Neural cell (in vitro differentiated cells): Measurements from ENCODE around the gene RASEF. TPM values are rescaled to one million over a fixed set of nuclear protein-coding genes. Genes with fewer than 3 reads are reported as not detected.

Experiments used
- H2AFZ ChIP-seq: fragments of 200-600, 300-800 bp; sonication (generic), shearing (Covaris generic); 2 replicates; pipeline ENCODE4 v1.6.0; 2014; ENCODE audit warnings: low read depth, mild to moderate bottlenecking, antibody characterized with exemption, low read length, moderate library complexity
- H3F3A ChIP-seq: fragments of 200-600 bp; shearing (Covaris generic); 2 replicates; pipeline ENCODE4 v1.6.1; 2016; ENCODE audit warnings: mild to moderate bottlenecking, moderate library complexity, mixed read lengths, antibody characterized with exemption, low read length; ENCODE audit not compliant: insufficient read depth, poor library complexity, severe bottlenecking
- H3K27ac ChIP-seq: fragments of 200-600, 300-800 bp; sonication (generic), shearing (Covaris generic); 2 replicates; pipeline ENCODE4 v1.5.1; 2014; ENCODE audit warnings: mild to moderate bottlenecking, low read length, moderate library complexity
- H3K27me3 ChIP-seq: fragments of 300-800, 200-600 bp; sonication (generic), shearing (Covaris generic); 2 replicates; pipeline ENCODE4 v1.6.0; 2014; ENCODE audit warnings: mild to moderate bottlenecking, low read depth, low read length, moderate library complexity; ENCODE audit not compliant: insufficient read depth
- H3K36me3 ChIP-seq: fragments of 300-800, 200-600 bp; sonication (generic), shearing (Covaris generic); 2 replicates; pipeline ENCODE4 v1.5.1; 2014; ENCODE audit warnings: mild to moderate bottlenecking, antibody characterized with exemption, low read length, moderate library complexity; ENCODE audit not compliant: insufficient read depth
- H3K4me2 ChIP-seq: fragments of 300-800, 200-600 bp; sonication (generic), shearing (Covaris generic); 2 replicates; pipeline ENCODE4 v1.6.0; 2014; ENCODE audit warnings: mild to moderate bottlenecking, low read length
- H3K4me3 ChIP-seq: fragments of 300-800, 200-600 bp; sonication (generic), shearing (Covaris generic); 2 replicates; pipeline ENCODE4 v1.5.1; 2014; ENCODE audit warnings: mild to moderate bottlenecking, low read length, moderate library complexity
- H3K79me2 ChIP-seq: fragments of 200-600 bp; shearing (Covaris generic); replicated peaks from 2 replicates; pipeline ENCODE4 v1.6.0; 2014; ENCODE audit warnings: mild to moderate bottlenecking, low read length, moderate library complexity; ENCODE audit not compliant: insufficient read depth
- H3K9ac ChIP-seq: fragments of 300-800, 200-600 bp; sonication (generic), shearing (Covaris generic); 2 replicates; pipeline ENCODE4 v1.6.1; 2016; ENCODE audit warnings: mild to moderate bottlenecking, low read length, mixed read lengths
- H3K9me2 ChIP-seq: fragments of 200-600 bp; shearing (Covaris generic); 2 replicates; pipeline ENCODE4 v1.6.1; 2016; ENCODE audit warnings: mild to moderate bottlenecking, low read length, mixed read lengths; ENCODE audit not compliant: insufficient read depth
- H3K9me3 ChIP-seq: fragments of 200-600, 300-800 bp; sonication (generic), shearing (Covaris generic); 2 replicates; pipeline ENCODE4 v1.6.1; 2016; ENCODE audit warnings: mild to moderate bottlenecking, mixed run types, low read length, moderate library complexity, mixed read lengths
- H4K20me1 ChIP-seq: fragments of 200-600 bp; shearing (Covaris generic); 2 replicates; pipeline ENCODE4 v1.6.1; 2016; ENCODE audit warnings: mild to moderate bottlenecking, mixed run types; ENCODE audit not compliant: insufficient read depth
- EP300 ChIP-seq: fragments of 450-650 bp; conservative IDR thresholded peaks from 2 replicates; pipeline ENCODE4 v1.6.1; 2014; ENCODE audit warnings: antibody characterized with exemption, mild to moderate bottlenecking, moderate library complexity; ENCODE audit not compliant: poor library complexity, severe bottlenecking
- EZH2 ChIP-seq: fragments of 200-600, 300-800 bp; shearing (Covaris generic), sonication (generic); IDR thresholded peaks from 2 replicates; pipeline ENCODE4 v1.6.1; 2014; ENCODE audit warnings: antibody characterized with exemption, low read length, borderline replicate concordance, mild to moderate bottlenecking; ENCODE audit not compliant: insufficient read depth, poor library complexity, severe bottlenecking
- MXI1 ChIP-seq: fragments of 450-650 bp; conservative IDR thresholded peaks from 2 replicates; pipeline ENCODE4 v1.6.1; 2014; ENCODE audit warnings: antibody characterized with exemption, mild to moderate bottlenecking; ENCODE audit not compliant: poor library complexity, severe bottlenecking
- POLR2AphosphoS5 ChIP-seq: IDR thresholded peaks from 2 replicates; pipeline ENCODE4 v1.6.1; 2012
- RAD21 ChIP-seq: fragments of 450-650 bp; conservative IDR thresholded peaks from 2 replicates; pipeline ENCODE4 v1.6.1; 2014; ENCODE audit warnings: antibody characterized with exemption, mild to moderate bottlenecking, moderate library complexity
- SMC3 ChIP-seq: fragments of 450-650 bp; conservative IDR thresholded peaks from 2 replicates; pipeline ENCODE4 v1.6.1; 2014; ENCODE audit warnings: antibody characterized with exemption, mild to moderate bottlenecking, moderate library complexity; ENCODE audit not compliant: poor library complexity
- TAF1 ChIP-seq: IDR thresholded peaks from 2 replicates; pipeline ENCODE4 v1.6.1; 2012; ENCODE audit warnings: low read depth
- polyA plus RNA-seq: library from polyadenylated mRNA; depleted of rRNA; stranded (reverse); fragments of >200 nt; gene quantifications from 2 replicates; pipeline ENCODE4 v1.2.3, GENCODE V29; 2014
- TF ChIP-seq, protein P1 (sequence below): IDR thresholded peaks from 2 replicates; pipeline ENCODE4 v1.6.1; 2012; ENCODE audit warnings: borderline replicate concordance
- TF ChIP-seq, protein P2 (sequence below): fragments of 450-650 bp; IDR thresholded peaks from 2 replicates; pipeline ENCODE4 v1.5.1; 2014; ENCODE audit warnings: antibody characterized with exemption, mild to moderate bottlenecking, moderate library complexity; ENCODE audit not compliant: poor library complexity, severe bottlenecking

RASEF gene
- polyA plus RNA-seq, 1 donor from 2014 or later, result 0.12 TPM

DNA sequence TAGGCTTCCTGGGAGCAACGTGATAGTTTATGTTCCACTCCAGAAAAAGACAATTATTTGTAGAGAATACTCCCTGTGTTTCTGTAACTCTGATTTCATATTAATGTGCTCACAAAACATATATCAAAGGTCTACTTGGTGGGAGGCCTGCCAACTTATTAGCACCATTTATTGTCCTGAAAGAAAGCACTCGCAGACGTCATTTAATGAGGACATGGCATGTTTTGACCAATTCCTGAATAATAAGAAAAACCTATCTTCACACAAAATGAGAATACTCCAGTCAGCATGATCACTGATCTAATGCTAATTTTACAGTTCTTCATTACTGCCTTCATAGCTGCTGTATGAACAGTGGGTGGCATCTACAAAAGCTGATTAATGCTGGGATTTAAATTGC lies 46.4 kb upstream of the RASEF start:
- no peaks in the 10 kb centered on the region for H3K36me3 ChIP-seq
- H3F3A ChIP-seq, result no peaks in the 10 kb centered on the region
- no peak overlapping the region for H3K4me2 ChIP-seq
- no peak overlapping the region for H2AFZ ChIP-seq
- H3K79me2 ChIP-seq, result no peaks in the 10 kb centered on the region
- no peaks in the 10 kb centered on the region for H3K9me3 ChIP-seq
- TF ChIP-seq MXI1, result no peak
- TF ChIP-seq SMC3, result no peak
- no peak for TF ChIP-seq TAF1
- TF ChIP-seq, protein P1, sequence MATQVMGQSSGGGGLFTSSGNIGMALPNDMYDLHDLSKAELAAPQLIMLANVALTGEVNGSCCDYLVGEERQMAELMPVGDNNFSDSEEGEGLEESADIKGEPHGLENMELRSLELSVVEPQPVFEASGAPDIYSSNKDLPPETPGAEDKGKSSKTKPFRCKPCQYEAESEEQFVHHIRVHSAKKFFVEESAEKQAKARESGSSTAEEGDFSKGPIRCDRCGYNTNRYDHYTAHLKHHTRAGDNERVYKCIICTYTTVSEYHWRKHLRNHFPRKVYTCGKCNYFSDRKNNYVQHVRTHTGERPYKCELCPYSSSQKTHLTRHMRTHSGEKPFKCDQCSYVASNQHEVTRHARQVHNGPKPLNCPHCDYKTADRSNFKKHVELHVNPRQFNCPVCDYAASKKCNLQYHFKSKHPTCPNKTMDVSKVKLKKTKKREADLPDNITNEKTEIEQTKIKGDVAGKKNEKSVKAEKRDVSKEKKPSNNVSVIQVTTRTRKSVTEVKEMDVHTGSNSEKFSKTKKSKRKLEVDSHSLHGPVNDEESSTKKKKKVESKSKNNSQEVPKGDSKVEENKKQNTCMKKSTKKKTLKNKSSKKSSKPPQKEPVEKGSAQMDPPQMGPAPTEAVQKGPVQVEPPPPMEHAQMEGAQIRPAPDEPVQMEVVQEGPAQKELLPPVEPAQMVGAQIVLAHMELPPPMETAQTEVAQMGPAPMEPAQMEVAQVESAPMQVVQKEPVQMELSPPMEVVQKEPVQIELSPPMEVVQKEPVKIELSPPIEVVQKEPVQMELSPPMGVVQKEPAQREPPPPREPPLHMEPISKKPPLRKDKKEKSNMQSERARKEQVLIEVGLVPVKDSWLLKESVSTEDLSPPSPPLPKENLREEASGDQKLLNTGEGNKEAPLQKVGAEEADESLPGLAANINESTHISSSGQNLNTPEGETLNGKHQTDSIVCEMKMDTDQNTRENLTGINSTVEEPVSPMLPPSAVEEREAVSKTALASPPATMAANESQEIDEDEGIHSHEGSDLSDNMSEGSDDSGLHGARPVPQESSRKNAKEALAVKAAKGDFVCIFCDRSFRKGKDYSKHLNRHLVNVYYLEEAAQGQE, result no peak
- TF ChIP-seq POLR2AphosphoS5, result no peak
- no peak for TF ChIP-seq EP300
- no peaks in the 10 kb centered on the region for H3K27me3 ChIP-seq
- H3K4me3 ChIP-seq, result no peak overlapping the region
- H3K9ac ChIP-seq, result no peak overlapping the region
- H4K20me1 ChIP-seq, result no peaks in the 10 kb centered on the region
- H3K9me2 ChIP-seq, result no peaks in the 10 kb centered on the region
- H3K27ac ChIP-seq, result no peak overlapping the region

DNA sequence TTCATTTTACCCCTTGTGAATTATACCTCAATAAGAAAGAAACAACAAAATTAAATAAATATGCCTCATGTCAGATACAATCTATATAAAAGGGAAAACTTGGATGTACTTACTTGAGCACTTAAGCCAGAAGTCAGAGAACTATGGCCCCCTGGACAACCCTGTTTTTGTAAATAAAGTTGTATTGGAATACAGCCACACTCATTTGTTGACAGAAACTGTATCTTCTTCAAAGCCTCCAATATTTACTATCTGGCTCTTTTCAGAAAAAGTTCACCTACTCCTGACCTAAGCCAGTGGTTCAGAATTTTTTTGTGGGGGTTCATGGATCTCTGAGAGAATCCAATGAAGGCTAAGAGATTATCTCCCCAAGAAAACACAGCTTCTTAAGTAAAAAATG lies 45.3 kb upstream of the RASEF start:
- Histone ChIP-seq H3K27ac (no peak overlapping the region), H3K4me3 (no peak overlapping the region), H2AFZ (no peak overlapping the region), H3K9me2 (no peaks in the 10 kb centered on the region), H3F3A (no peaks in the 10 kb centered on the region), H3K36me3 (no peaks in the 10 kb centered on the region), H3K9me3 (no peaks in the 10 kb centered on the region), H4K20me1 (no peaks in the 10 kb centered on the region), H3K4me2 (no peak overlapping the region), H3K9ac (no peak overlapping the region), H3K27me3 (no peaks in the 10 kb centered on the region), H3K79me2 (no peaks in the 10 kb centered on the region)
- TF ChIP-seq, protein P1, result no peak
- TF ChIP-seq, protein P2, sequence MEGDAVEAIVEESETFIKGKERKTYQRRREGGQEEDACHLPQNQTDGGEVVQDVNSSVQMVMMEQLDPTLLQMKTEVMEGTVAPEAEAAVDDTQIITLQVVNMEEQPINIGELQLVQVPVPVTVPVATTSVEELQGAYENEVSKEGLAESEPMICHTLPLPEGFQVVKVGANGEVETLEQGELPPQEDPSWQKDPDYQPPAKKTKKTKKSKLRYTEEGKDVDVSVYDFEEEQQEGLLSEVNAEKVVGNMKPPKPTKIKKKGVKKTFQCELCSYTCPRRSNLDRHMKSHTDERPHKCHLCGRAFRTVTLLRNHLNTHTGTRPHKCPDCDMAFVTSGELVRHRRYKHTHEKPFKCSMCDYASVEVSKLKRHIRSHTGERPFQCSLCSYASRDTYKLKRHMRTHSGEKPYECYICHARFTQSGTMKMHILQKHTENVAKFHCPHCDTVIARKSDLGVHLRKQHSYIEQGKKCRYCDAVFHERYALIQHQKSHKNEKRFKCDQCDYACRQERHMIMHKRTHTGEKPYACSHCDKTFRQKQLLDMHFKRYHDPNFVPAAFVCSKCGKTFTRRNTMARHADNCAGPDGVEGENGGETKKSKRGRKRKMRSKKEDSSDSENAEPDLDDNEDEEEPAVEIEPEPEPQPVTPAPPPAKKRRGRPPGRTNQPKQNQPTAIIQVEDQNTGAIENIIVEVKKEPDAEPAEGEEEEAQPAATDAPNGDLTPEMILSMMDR, result no peak
- TF ChIP-seq EP300, result no peak
- TF ChIP-seq POLR2AphosphoS5, result no peak
- TF ChIP-seq SMC3, result no peak
- TF ChIP-seq TAF1, result no peak
- no peak for TF ChIP-seq RAD21
- no peak for TF ChIP-seq MXI1
- TF ChIP-seq EZH2, result no peak
